GM12878 (cell line): ENCODE measurements around the gene TBKBP1. TPM values are rescaled to one million over a fixed set of nuclear protein-coding genes. Genes with fewer than 3 reads are reported as not detected.

Experiments used
- ATF3 ChIP-seq: IDR thresholded peaks from 2 replicates; pipeline ENCODE4 v1.6.1; 2011; ENCODE audit warnings: low read depth, mild to moderate bottlenecking, low read length, moderate library complexity, borderline replicate concordance; ENCODE audit errors: extremely low read depth
- BACH1 ChIP-seq: fragments of 450-650 bp; IDR thresholded peaks from 2 replicates; pipeline ENCODE4 v1.6.1; 2017; ENCODE audit warnings: mild to moderate bottlenecking, borderline replicate concordance
- CHD1 ChIP-seq: IDR thresholded peaks from 2 replicates; pipeline ENCODE4 v1.6.1; 2012; ENCODE audit warnings: low read depth, low read length, improper control_type of control experiment
- EED ChIP-seq: sonication (generic); IDR thresholded peaks from 2 replicates; pipeline ENCODE4 v1.6.1; 2016; ENCODE audit warnings: antibody characterized with exemption, low read depth
- EP300 ChIP-seq, 2 experiments: fragments of 150-350 bp in 1 of 2; IDR thresholded peaks; 2 replicates each; pipeline ENCODE4 v1.6.1; 2011 to 2012; ENCODE audit warnings: low read depth in 2 of 2, low read length in 2 of 2, borderline replicate concordance in 1 of 2, improper control_type of control experiment in 1 of 2, inconsistent platforms in 1 of 2; ENCODE audit not compliant: control insufficient read depth in 1 of 2
- GABPA ChIP-seq: IDR thresholded peaks from 2 replicates; pipeline ENCODE4 v1.6.1; 2014; ENCODE audit warnings: antibody characterized with exemption, low read depth, mild to moderate bottlenecking, inconsistent platforms
- IKZF1 ChIP-seq: fragments of 450-650 bp; conservative IDR thresholded peaks from 2 replicates; pipeline ENCODE4 v1.6.1; 2017; ENCODE audit warnings: antibody characterized with exemption, mild to moderate bottlenecking
- MTA2 ChIP-seq: fragments of 450-650 bp; IDR thresholded peaks from 2 replicates; pipeline ENCODE4 v1.6.1; 2016; ENCODE audit warnings: low read depth, mild to moderate bottlenecking, moderate library complexity
- MTA3 ChIP-seq: IDR thresholded peaks from 2 replicates; pipeline ENCODE4 v1.6.1; 2012; ENCODE audit warnings: low read length, inconsistent platforms, borderline replicate concordance
- MYB ChIP-seq: fragments of 150-350 bp; IDR thresholded peaks from 2 replicates; pipeline ENCODE4 v1.6.1; 2014; ENCODE audit warnings: mild to moderate bottlenecking, low read depth, low read length, borderline replicate concordance
- NR2C2 ChIP-seq: IDR thresholded peaks from 2 replicates; pipeline ENCODE4 v1.6.1; 2011; ENCODE audit warnings: borderline replicate concordance, low read depth; ENCODE audit not compliant: control insufficient read depth, insufficient read length
- PBX3 ChIP-seq: IDR thresholded peaks from 2 replicates; pipeline ENCODE4 v1.6.1; 2011; ENCODE audit warnings: mild to moderate bottlenecking, low read depth, low read length, moderate library complexity; ENCODE audit not compliant: insufficient replicate concordance
- PKNOX1 ChIP-seq: fragments of 450-650 bp; IDR thresholded peaks from 2 replicates; pipeline ENCODE4 v1.6.1; 2016; ENCODE audit warnings: mild to moderate bottlenecking
- PML ChIP-seq: IDR thresholded peaks from 2 replicates; pipeline ENCODE4 v1.6.1; 2012; ENCODE audit warnings: low read length, inconsistent platforms
- POLR2AphosphoS2 ChIP-seq: IDR thresholded peaks from 2 replicates; pipeline ENCODE4 v1.6.1; 2011; ENCODE audit warnings: low read depth, mild to moderate bottlenecking, low read length, improper control_type of control experiment, moderate library complexity
- POLR2AphosphoS5 ChIP-seq: IDR thresholded peaks from 2 replicates; pipeline ENCODE4 v1.6.1; 2011; ENCODE audit warnings: mild to moderate bottlenecking, low read length, inconsistent platforms
- RFX5 ChIP-seq: IDR thresholded peaks from 2 replicates; pipeline ENCODE4 v1.6.1; 2011; ENCODE audit warnings: low read depth, low read length, improper control_type of control experiment
- SIN3A ChIP-seq: IDR thresholded peaks from 2 replicates; pipeline ENCODE4 v1.6.1; 2012; ENCODE audit warnings: low read depth, low read length, improper control_type of control experiment
- SMAD5 ChIP-seq: IDR thresholded peaks from 2 replicates; pipeline ENCODE4 v1.6.1; 2016; ENCODE audit warnings: antibody characterized with exemption, low read depth
- STAT1 ChIP-seq: fragments of 450-650 bp; conservative IDR thresholded peaks from 2 replicates; pipeline ENCODE4 v1.6.1; 2014; ENCODE audit warnings: antibody characterized with exemption, mild to moderate bottlenecking
- TCF12 ChIP-seq: IDR thresholded peaks from 2 replicates; pipeline ENCODE4 v1.6.1; 2011; ENCODE audit warnings: low read depth, mild to moderate bottlenecking, low read length
- YY1 ChIP-seq: IDR thresholded peaks from 2 replicates; pipeline ENCODE4 v1.6.1; 2011; ENCODE audit warnings: low read depth, mild to moderate bottlenecking, low read length
- ZBTB40 ChIP-seq: fragments of 450-650 bp; IDR thresholded peaks from 2 replicates; pipeline ENCODE4 v1.6.1; 2016; ENCODE audit warnings: mild to moderate bottlenecking, moderate library complexity, borderline replicate concordance
- ZZZ3 ChIP-seq: IDR thresholded peaks from 2 replicates; pipeline ENCODE4 v1.6.1; 2011; ENCODE audit warnings: low read depth; ENCODE audit not compliant: control insufficient read depth, insufficient read length
- polyA plus RNA-seq, 11 experiments: library from polyadenylated mRNA; depleted of rRNA in 4 of 11; unstranded in 6 of 11; stranded (reverse) in 5 of 11; fragments of >200 nt; fragmentation: Nextera tagmentation in 4 of 11; fragmentation: Illumina TruSeq in 1 of 11; extraction: Ambion mirVana in 4 of 11; extraction: Trizol in 1 of 11; gene quantifications; 1 replicate in 1 of 11; 2 replicates in 10 of 11; pipeline versions ENCODE4 v1.2.1 to v1.2.3, GENCODE V29; 2011 to 2016; ENCODE audit warnings: inconsistent platforms in 2 of 11, missing spikeins in 2 of 11, low read depth in 1 of 11
- total RNA-seq, 4 experiments: library from RNA; depleted of rRNA in 3 of 4; stranded (reverse); fragments of >200 nt in 3 of 4; fragmentation: Illumina TruSeq in 1 of 4; extraction: Trizol in 1 of 4; gene quantifications; 2 replicates each; pipeline versions ENCODE4 v1.2.1 to v1.2.3, GENCODE V29; 2013 to 2021

The TBKBP1 gene
- total and polyA plus RNA-seq, 10 of the 15 experiments (the other 5 are each of a cell fraction or from before 2014, with no cell fraction given), result 0.11 to 2.7 (median 0.74) TPM; not detected in 3

- TF ChIP-seq NR2C2 (no peak), PML (peak; percentile 59; the same call in 1 of the 2 replicates), EP300 (IDR thresholded peaks at IDR 0.05; ENCODE audit: borderline replicate concordance in 1 of 2, control insufficient read depth in 1 of 2, low read depth in 2 of 2, low read length in 2 of 2) (peak in 1 of 2 experiments; percentile 52; a peak in 2 of 4 replicates), STAT1 (0 out of 2 replicates have a peak, but pooled peaks have one; percentile 60), BACH1 (peak; percentile 69; the same call in 1 of the 2 replicates), EED (peak; percentile 85), SMAD5 (peak; percentile 77; the same call in 1 of the 2 replicates), ZBTB40 (peak; percentile 64; the same call in 1 of the 2 replicates), MTA3 (no peak), RFX5 (peak; percentile 89), MTA2 (no peak), POLR2AphosphoS5 (peak; percentile 79; the same call in 1 of the 2 replicates), PKNOX1 (peak; percentile 56), MYB (no peak), SIN3A (peak; percentile 65), GABPA (no peak; the same call in 1 of the 2 replicates), ZZZ3 (no peak), IKZF1 (peak; percentile 95), ATF3 (no peak), POLR2AphosphoS2 (no peak), TCF12 (peak; percentile 60), CHD1 (no peak), YY1 (peak; percentile 84), PBX3 (peak; percentile 86)
Measured at GRCh38 chr17:47649153-47649971, 44.6 kb upstream of the TBKBP1 start, which contains the start of gene KPNB1 (continued).
